NCI-H1930 (cell line): Measurements from ENCODE around the gene TOMM22.
A peak's percentile ranks its signal among the peaks of the same experiment; 100 is the strongest.

Experiments
- DNase-seq, 2 experiments: peaks; one replicate each; lab custom pipeline; 2025; lab: John Stamatoyannopoulos, UW

TOMM22 gene

DNA sequence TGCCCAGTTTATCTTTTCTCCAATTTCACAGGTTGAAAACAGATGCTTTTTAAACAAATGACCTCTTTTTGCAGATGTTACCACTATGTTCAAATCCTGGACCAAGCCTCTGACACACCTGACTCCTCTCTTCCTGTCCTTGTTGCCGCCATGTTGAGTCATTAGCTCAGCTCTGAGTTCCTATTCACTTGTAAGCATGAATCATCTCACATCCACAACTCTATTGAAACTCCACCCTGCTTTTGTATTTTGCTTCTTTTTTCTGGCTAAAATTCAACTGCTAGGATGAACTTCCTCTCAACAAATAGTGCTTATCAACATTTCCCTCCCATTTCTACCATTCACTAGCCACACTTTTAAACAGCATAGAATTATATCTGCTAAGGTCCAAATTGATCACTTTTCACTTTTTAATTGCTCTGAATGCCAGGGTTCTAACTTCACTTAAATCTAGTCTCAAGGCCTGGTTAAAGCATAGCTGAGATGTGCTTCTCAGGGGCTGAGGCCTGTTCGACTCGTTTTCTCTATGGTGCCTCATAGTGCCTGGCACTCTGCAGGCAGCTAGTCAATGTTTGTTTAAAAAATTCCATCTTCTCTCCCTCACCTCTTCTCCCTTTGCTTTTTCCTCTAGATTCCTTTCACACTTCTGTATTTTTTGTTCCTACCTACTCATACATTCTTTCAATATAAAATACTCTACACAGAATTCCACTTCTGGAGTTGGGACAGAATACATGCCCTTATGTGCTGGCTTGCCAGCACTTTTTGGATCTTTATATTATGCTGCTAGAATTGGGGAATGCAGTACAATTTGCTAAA lies 15.1 kb downstream of the TOMM22 start:
- DNase-seq, result no peak

DNA sequence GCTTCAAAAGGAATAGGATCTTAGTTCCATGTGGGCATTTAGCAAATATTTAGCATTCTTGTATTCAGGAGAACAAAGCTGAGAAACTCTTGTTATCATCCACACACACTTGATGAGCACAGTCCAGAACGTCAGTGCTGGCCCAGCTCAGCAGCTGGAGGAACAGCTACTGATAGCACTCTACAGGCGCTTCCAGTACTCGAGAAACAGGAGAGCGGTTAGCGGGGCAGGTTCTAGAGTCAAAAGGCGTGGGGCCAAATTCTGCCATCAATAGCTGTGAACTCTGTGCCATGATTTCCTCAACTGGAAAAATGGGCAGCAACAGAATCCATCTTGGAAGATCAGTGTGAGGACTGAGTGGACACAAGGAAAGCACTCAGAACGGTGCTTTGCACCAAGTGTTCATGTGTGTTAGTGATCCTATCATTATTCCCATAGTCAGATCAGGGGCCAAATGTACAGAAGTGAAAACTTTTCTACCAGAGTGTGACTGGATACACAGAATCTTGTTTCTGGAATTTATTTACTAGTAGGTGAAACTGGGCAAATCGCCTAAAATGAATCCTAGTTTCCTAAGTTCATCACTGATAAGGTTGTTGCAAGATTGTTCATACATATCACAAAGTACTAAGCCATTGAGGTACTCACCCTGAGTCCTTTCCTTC lies 15.8 kb downstream of the TOMM22 start:
- DNase-seq, result no peak

DNA sequence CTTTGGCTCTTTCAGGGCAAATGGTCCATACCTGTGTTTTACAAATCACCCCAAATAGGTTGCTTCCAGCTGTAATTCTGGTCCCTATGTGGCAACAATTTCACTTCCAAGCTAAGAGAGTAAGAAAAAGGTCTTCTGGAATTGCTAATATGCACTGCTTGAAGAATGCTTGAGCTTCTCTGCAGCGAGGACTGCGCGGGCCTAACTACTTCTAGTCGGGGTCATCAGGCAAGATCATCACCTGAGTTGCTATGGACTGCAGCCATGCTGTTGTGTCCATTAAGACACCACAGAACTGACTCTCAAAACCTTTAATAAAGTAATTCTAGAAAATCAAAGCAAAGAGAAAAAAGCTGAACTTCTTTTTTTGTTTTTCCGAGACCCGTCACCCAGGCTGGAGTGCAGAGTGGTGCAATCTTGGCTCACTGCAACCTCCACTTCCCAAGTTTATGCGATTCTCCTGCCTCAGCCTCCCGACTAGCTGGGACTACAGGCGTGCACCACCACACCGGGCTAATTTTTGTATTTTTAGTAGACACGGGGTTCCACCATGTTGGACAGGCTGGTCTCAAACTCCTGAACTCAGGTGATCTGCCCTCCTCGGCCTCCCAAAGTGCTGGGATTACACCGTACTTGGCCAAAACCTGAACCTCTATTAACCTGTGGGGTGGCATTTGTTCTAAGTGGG lies 16.8 kb downstream of the TOMM22 start:
- DNase-seq, result no peak

DNA sequence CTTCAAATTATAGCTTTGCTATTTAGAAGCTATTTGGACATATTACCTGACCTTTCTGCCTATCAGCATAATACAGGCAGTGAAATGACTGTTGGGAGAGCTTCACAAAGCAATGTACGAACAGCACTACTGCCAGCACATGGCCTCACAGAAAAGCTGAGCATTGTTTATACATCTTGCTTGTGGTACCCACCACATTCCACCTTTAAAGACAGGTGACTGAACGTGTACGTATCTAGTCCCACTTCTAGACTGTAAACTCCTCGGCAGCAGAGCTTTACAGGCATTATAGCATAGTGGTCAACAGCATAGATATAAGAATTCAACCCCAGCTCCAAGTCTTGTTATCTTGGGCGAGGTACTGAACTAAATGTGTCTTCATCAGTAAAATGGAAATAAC lies 17.4 kb downstream of the TOMM22 start:
- no peak for DNase-seq

DNA sequence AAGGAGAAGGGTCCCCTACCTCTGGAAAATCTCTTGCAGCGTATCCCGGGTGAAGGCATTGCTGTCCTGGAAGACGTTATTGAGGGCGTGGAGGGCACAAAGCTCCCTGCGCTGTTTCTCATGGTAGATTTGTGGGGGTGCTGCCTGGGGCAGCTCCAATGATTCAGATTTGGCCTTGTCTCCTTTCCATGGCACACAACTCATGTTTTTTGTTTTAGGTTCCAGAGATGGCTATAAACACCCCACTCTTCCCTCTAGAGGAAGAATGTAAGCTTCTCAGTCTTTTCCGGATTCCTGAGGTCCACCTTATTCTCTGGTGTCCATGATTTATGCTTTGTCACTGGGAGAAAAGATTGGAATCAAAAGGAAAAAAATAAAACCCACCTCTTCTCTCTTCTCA lies 18.0 kb downstream of the TOMM22 start:
- DNase-seq, result no peak

DNA sequence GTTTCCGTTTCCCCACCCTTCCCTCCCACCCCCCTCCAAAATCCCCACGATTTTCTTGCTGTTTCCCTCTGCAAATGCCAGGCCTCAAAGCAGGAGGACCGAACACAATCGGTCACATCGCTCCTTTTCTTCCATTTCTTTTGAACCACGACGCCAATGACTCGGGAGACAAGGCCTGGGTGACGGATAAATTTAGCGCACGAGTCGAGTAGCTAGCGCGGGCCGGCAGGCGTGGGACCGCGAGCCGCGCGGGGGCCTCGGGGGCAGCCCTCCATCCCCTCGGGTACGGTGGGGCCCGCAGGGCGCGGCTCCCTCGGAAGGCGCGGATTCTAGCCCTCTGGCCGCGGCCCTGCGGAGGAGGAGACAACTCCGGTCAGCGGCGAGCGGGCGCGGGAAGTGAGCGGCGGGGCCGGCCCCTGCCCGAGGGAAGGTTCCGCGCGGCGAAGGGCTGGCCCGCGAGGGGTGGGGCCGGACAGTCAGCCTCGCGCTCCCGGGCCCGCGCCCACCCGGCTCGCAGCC lies 18.6 kb downstream of the TOMM22 start:
- DNase-seq, result no peak

DNA sequence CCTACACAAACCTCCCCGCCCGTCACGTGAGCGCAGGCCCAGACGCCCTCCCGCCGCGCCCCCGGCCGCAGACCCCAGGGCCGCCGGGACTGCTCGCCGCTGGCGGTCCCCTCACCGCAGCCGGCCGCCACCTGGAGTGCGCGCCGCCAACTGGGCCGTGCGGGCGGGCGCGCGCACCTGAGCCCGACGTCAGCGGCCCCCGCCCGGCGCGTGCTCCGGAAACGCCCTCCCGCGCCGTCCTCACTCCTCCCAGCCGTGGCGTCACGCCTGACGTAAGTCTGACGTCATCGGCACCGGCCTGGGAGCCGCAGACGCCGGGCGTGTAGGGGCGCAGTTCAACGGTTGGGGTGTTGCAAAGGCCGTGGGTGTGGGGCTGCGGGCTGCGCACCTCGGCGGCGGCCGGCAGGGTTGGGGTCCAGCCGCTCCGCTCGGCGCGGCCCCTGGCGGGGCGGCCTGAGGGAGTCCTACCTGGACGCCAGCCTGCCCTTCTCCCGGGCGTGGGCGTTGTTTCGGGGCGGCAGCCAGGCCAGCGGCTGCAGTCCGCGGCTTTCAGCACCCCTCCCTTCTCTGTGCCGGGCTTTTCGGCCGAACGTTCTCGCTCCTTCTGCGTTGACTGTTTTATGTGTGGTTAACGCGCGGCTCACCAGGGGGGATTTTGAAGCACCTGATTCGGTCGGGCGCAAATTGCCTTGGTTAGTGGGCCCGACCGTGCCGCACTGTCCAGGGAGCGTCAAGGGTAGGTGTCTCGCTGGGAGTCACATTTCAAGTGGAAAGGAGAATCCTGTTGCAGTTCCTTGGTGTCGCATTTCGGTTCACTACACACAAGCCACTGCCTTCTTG lies 19.3 kb downstream of the TOMM22 start, which contains the start of gene JOSD1:
JOSD1 (minus strand) TSS at position 155 of the 840 bp plus-strand sequence. CDS start 956 bp downstream, outside the sequence.
- DNase-seq, result peak; percentile 92 to 97

DNA sequence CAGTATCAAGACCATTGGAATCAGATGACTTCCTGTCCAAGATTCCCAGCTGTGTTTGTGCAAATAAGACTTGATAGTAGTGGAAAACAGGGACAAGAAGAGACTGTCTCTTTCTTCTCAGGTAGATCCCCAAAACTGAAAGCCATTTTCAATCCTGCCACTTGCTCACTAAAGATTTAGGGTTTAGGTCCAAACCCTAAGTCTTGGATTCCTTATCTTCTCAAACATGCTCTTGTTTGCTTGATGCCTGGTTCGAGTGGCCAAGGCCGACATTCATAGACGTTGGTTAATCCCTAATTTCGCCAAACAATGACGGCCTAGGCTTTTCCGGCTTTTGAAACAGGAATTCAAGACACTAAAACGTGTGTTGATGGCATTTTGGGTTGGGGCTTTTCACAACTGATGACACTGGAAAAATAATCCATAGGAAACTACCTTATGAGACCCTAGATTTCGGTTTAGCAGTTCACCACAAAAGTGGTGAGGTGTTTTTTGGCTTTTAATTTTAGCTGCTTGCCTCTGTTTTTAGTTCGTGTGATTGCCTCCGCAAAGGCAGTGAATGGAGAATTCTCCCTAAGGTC lies 23.0 kb downstream of the TOMM22 start:
- DNase-seq, result no peak

DNA sequence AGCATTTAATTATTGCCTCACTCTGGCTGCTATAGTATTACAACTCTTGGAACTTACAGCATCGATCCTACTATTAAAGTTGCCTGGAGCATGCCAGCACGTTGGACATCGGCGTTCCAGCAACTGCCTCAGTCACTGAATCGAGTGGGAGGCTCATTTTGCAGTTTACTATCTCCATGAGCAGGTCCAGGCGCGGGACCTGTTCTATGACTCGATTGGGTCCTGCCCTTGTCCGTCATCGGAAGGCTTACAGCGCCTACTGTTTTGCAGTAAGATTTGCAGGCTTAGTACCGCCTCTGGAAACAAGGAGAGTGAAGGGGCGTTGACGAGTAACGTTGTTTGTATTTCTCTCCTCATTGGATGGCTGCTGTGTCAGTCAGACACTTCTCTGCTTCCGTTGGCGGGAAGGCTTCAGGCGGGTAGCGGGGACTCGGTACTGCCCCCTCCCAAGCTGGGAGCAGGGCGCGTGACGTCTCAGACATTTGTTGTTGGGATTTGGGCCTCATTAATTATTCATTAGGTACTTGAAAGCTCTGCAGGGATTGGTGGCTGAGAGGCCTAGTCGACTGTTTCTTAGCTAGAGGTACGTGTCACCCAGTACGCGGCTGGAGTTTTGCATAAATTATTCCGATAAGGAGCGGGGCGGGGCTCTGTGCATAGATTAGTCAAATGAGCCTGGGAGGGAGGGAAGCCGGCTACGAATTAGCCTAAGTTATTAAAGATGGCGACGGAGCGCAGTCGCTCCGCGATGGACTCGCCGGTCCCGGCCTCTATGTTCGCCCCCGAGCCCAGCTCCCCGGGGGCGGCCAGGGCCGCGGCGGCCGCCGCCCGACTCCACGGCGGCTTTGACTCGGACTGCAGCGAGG lies 23.7 kb downstream of the TOMM22 start, which contains the start of gene GTPBP1:
GTPBP1 (plus strand) TSS at position 710 of the 866 bp plus-strand sequence; CDS start at position 722, 12 bp downstream.
- DNase-seq, result peak; percentile 100

DNA sequence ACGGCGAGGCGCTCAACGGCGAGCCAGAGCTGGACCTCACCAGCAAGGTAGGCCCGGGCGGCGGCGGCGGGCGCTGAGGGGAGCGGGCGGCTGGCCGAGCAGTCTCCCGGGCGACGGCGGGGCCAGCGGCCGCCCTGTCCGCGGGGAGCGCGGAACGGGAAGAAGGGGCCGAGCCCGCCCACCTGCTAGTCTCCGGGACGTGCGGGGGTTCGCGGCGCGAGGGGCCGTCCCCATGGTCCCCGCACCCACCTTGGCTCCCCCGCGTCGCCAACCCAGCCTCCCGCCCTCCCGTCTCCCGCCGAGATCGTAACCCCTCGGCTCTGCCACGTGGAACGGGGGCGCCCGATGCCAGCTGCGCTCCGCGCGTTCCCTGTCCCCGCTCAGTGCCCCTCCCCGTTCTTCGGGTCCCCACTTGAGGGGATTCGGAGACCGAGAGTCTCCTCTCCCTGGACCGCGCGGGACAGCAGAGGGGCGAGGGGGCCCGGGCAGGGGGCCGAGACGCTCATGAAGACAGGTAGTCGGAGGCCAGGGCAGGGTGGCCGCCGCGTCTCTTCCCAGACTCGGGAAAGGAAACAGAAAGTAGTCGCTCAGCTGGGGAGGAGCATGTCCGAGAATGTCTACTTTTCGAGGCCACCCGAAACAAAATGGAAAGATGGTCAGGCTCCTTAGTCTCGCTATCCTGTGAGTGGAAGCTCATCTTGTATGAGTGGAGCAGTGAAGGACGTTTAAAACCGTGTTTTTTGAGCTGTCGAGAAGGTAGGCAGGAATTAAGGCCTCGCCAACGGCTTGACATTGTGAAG lies 24.5 kb downstream of the TOMM22 start:
- no peak for DNase-seq

DNA sequence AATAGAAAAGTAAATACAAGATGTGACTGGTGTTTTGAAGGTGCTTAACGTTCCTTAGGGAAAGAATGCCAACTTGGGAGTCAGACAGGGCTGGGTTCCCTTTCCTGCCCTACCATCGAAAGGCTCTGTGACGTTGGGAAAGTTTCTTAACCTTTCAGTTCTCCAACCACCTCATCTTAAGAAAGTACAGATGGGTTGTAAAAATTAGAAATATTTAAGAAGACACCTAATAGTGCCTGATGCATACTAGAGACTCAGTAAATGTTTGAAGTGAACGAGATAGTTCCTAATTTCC lies 25.1 kb downstream of the TOMM22 start:
- DNase-seq, result no peak

DNA sequence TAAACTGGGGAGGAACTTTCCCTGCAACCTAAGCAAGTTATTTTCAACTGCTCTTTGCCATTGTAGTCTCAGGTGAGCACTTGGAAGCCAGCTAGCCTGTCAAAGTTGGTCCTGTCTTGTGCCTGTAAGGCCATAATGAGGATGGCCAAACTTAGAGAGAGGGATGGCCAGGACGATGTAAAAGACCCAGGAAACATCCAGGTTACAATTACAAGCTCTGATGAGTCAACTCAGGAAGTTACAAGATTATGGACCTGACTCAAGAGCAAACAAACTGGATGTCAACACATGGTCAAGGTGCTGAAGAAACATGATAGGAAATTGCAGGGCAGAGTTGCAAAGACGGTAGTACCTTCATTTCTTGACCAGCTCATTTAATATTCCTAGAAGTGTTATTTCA lies 25.6 kb downstream of the TOMM22 start:
- no peak for DNase-seq

DNA sequence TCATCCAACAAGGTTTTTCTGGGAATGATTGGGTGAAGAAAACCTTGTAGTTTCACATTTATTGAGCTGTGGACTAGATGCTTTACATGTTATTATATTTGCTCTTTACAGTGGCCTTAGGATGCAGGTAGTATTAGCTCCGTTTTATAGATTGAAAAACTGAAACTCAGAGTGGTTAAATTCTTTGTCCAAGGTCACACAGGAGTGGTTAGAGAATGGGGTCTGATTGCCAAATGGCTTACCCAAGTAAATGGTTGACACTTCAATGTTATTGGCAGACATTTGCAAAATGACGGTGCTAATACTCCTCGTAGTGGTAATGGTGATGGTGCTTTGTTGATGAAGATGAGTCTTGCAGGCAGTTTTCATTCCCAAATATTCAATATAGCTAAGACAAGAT lies 26.2 kb downstream of the TOMM22 start:
- no peak for DNase-seq

DNA sequence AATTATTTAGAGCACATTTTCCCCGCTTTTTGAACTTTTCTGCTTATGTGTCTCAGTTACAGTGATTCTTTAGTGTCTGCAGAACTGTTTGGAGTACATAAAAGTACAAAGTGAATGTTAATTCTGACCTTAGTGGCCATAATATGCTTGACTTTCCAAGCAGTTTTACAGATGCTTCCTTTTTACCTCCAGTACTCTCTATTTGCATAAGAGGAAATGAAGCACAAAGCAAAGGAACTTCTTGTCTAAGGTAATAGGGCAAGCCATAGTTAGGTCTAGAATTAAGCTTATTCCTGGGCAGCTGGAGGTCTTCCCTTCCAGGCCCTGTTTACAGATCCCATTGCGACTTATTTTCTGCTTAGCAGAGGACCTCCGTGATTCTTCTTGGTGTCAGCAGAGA lies 27.5 kb downstream of the TOMM22 start:
- DNase-seq, result no peak

DNA sequence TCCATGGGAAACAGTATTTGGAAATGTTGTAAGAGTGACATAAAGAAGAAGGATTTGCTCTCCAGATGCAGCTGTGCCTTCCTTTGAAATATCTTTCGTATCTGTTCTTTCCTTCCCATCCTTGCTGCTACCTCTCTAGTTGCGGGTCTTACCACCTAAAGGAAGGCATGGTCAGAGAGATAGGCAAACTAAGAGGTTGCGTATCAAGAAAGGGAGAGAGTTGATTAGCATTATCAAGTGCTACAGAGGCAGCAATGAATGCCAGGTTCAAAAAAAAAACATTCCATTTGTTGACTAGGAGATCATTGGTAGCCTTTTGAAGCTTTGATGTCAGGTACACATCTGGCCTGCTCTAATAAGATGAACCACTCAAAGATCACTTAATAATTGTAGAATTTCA lies 28.6 kb downstream of the TOMM22 start:
- no peak for DNase-seq

DNA sequence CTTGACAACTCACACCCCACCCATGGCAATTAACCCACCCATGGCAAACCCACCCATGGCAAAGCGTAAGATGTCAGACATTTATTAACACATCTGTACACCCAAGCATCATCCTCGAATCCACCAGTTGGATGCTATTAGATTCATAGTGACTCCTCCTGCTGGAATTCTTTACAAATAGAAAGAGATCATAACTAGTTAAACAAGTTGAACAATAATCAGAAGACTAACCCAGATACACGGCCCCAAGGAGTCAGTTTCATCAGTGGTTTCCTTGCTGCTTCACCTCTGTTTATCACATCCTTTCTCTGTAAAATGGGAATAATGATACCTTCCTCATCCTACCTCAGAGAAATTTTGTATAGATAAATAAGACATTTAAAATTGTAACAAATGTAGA lies 29.1 kb downstream of the TOMM22 start:
- DNase-seq, result no peak

DNA sequence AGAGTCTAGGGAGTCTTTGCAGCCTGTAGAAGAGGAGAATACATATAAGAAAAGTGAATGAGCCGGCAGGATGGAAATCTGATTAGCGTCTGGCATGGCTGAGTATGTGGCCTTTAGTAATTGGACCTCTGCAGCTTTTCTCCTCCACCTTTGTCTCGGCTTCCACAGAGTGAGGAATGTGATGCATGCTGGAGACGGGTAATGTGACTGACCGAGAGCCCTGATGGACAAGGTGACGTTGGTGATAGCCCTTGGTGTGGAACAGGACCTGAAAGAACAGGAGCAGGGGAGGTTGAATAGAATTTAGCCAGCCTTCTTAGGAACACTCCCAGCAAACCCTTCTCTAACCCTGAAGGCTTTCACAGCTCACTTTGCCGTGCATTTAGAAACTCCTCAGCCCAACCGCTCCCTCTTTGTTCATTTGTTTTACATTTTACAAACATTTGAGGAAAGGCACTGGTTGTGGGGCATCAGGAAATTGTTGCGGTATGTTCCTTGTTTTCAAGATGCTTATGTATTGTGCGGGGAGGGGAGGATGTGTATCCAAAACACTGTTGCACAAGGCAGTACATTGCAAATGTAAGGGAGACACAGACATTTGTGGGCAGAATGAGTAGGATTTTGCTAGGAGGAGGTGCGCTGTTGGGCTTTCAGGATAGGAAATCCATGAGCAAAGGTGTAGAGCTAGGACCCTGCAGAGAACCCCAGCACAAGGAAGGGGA lies 30.9 kb downstream of the TOMM22 start:
- DNase-seq, result no peak

DNA sequence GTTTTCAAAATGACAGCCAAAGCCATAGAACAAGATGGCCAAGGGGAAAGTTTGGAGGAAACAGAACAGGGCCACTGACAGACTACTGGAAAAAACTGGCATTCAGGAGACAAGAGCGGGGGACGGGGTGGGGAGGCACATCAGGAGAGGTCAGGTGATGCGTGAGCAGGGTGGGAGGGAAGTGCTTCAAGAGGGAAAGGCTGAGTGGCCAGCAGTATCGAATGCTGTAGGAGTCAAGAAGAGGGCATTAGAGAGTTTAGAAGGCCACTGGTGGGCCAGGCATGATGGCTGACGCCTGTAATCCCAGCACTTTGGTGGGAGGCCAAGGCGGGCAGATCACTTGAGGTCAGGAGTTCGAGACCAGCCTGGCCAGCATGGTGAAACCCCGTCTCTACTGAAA lies 32.2 kb downstream of the TOMM22 start:
- no peak for DNase-seq

DNA sequence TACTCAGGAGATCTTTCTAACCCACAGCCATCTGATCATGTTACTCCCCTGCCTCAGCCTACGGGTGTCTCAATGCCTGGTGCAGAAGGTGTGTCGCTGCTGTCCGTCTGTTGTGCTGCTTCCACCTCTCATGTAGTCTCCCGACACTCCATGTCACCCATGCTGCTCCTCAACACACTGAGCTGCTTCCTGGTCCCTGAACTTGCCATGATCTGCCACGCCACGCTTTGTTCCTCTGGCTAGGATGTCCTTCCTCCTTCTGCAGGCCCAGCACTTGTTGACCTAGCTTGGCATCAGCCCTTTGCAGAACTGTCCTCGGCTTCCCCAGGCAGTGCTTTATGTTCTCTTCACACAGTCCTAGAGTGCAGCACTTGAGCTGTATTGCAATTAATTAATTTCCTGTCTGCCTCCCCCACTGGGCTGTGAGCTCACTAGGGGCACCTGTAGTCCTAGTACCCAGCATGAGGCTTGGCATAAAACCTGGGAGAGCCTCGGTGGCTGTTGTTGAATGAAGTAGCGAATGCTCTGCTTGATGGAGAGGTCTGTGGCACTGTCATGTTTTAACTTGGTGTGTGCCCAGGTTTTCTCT lies 33.5 kb downstream of the TOMM22 start:
- DNase-seq, result no peak
